Measurements from ENCODE around the gene TPRN. TPM values are rescaled to one million over a fixed set of nuclear protein-coding genes. Genes with fewer than 3 reads are reported as not detected.

TPRN gene
- total and polyA plus RNA-seq, 7 donors = 3.0 to 80.5 (median 4.6) TPM

- WGBS, 2 donors = 52 to 77% methylated on average over 10 of the region's 10 CpGs
- Histone ChIP-seq H3K27ac (no peak overlapping the region), H3K4me1 (peaks cover 0 to 22% (median 17%) of the 10 kb centered on the region in 4 donors), H3K27me3 (peaks cover 35 to 71% (median 71%) of the 10 kb centered on the region in 3 donors), H3K36me3 (no peaks in the 10 kb centered on the region), H3K9me3 (no peaks in the 10 kb centered on the region), H3K4me3 (no peak overlapping the region)
- intact Hi-C loops (cut with DNase I) = no loop called here
- no peak for DNase-seq
- TF ChIP-seq CTCF (IDR thresholded peaks at IDR 0.05) (no peak), POLR2AphosphoS5 (IDR thresholded peaks at IDR 0.05) (no peak), POLR2A (IDR thresholded peaks at IDR 0.05) (no peak), EP300 (IDR thresholded peaks at IDR 0.05) (no peak)
These were observed 31.6 kb upstream of the TPRN start for GRCh38 chr9:137232101-137232500.

GRCh38 chr9:137231372-137232039, 31.0 kb upstream of the TPRN start:
- 88 to 89% methylated on average over 23 of the region's 23 CpGs for WGBS, 2 donors
- TF ChIP-seq POLR2A (IDR thresholded peaks at IDR 0.05) = no peak
- TF ChIP-seq EP300 (IDR thresholded peaks at IDR 0.05) = no peak
- TF ChIP-seq POLR2AphosphoS5 (IDR thresholded peaks at IDR 0.05) = no peak
- TF ChIP-seq CTCF (IDR thresholded peaks at IDR 0.05) = no peak
- no peak for DNase-seq
- H3K27ac ChIP-seq = no peak overlapping the region
- no peaks in the 10 kb centered on the region for H3K36me3 ChIP-seq
- no peak overlapping the region for H3K4me3 ChIP-seq
- no peaks in the 10 kb centered on the region for H3K9me3 ChIP-seq
- intact Hi-C loops (cut with DNase I) = no loop called here
- peaks cover 0 to 17% (median 11%) of the 10 kb centered on the region in 4 donors for H3K4me1 ChIP-seq
- H3K27me3 ChIP-seq = peaks cover 35 to 71% (median 71%) of the 10 kb centered on the region in 3 donors

GRCh38 chr9:137230705-137231371, 30.3 kb upstream of the TPRN start, which contains the start of gene SLC34A3:
TSS of gene SLC34A3 (plus strand) at chr9:137230901. CDS start at chr9:137231703, 802 bp downstream.
- no peaks in the 10 kb centered on the region for H3K9me3 ChIP-seq
- 24 to 69% methylated on average over 14 of the region's 14 CpGs for WGBS, 2 donors
- peaks cover 0 to 10% (median 4%) of the 10 kb centered on the region in 4 donors for H3K4me1 ChIP-seq
- intact Hi-C loops (cut with DNase I) = no loop called here
- peaks cover 35 to 71% (median 71%) of the 10 kb centered on the region in 3 donors for H3K27me3 ChIP-seq
- no peak for DNase-seq
- H3K36me3 ChIP-seq = no peaks in the 10 kb centered on the region
- H3K27ac ChIP-seq = no peak within 1 kb of the TSS
- TF ChIP-seq POLR2A (IDR thresholded peaks at IDR 0.05) (no peak), POLR2AphosphoS5 (IDR thresholded peaks at IDR 0.05) (no peak), CTCF (IDR thresholded peaks at IDR 0.05) (no peak), EP300 (IDR thresholded peaks at IDR 0.05) (no peak)
- no peak within 1 kb of the TSS for H3K4me3 ChIP-seq

- Histone ChIP-seq H3K4me1 (peaks cover 0 to 5% (median 0%) of the 10 kb centered on the region in 4 donors), H3K36me3 (no peaks in the 10 kb centered on the region), H3K27ac (no peak overlapping the region), H3K27me3 (peaks cover 35 to 71% (median 66%) of the 10 kb centered on the region in 3 donors), H3K4me3 (no peak overlapping the region), H3K9me3 (no peaks in the 10 kb centered on the region)
- intact Hi-C loops (cut with DNase I) = no loop called here
- DNase-seq = no peak
- TF ChIP-seq POLR2A (IDR thresholded peaks at IDR 0.05) (no peak), EP300 (IDR thresholded peaks at IDR 0.05) (no peak), CTCF (IDR thresholded peaks at IDR 0.05) (no peak), POLR2AphosphoS5 (IDR thresholded peaks at IDR 0.05) (no peak)
- WGBS, 2 donors = 14 to 51% methylated on average over 31 of the region's 31 CpGs
These were observed 29.6 kb upstream of the TPRN start for GRCh38 chr9:137229903-137230704.

Measured in sigmoid colon (tissue), 7 donors.